Loucy (cell line): ENCODE measurements around the gene RHOF.

Experiments
- EZH2phosphoT487 ChIP-seq: fragments of 200-600 bp; IDR thresholded peaks from 2 replicates; pipeline ENCODE4 v1.6.1; 2018; ENCODE audit warnings: antibody characterized with exemption, mild to moderate bottlenecking, moderate library complexity, borderline replicate concordance
- TF ChIP-seq, protein P1 (sequence below): fragments of 200-600 bp; sonication (generic); conservative IDR thresholded peaks from 2 replicates; pipeline ENCODE4 v1.5.1; 2014; ENCODE audit warnings: mild to moderate bottlenecking, antibody characterized with exemption, low read length

DNA sequence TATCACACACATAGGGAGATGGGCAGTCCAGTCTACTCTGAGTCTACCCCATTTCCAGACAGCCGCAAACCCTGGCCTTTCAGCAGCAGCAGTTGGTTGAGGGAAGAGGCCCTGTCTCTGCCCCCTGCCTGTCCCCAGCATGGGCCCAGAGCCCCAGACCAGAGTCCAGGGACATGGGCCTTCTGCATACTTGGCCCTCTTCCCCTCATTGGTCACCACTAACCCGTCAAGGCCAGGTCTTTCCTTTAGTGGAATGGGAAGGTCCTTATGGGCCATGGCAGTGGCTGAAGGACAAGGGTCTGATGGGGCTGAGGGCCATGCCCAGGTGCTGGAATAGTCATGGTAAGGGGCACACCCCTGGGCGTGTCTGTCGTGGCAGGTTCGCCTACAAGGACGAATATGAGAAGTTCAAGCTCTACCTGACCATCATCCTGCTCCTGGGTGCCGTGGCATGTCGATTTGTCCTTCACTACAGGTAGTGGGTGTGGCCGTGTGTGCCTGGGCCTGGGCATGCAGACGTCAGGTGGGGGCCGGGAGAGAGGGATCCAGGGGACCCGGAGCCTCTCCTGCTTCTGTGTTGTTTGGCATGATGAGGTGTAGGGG is 41.6 kb downstream of the RHOF start:
- TF ChIP-seq, protein P1, sequence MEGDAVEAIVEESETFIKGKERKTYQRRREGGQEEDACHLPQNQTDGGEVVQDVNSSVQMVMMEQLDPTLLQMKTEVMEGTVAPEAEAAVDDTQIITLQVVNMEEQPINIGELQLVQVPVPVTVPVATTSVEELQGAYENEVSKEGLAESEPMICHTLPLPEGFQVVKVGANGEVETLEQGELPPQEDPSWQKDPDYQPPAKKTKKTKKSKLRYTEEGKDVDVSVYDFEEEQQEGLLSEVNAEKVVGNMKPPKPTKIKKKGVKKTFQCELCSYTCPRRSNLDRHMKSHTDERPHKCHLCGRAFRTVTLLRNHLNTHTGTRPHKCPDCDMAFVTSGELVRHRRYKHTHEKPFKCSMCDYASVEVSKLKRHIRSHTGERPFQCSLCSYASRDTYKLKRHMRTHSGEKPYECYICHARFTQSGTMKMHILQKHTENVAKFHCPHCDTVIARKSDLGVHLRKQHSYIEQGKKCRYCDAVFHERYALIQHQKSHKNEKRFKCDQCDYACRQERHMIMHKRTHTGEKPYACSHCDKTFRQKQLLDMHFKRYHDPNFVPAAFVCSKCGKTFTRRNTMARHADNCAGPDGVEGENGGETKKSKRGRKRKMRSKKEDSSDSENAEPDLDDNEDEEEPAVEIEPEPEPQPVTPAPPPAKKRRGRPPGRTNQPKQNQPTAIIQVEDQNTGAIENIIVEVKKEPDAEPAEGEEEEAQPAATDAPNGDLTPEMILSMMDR = no peak
- TF ChIP-seq EZH2phosphoT487 = no peak
